ENCODE measurements around the gene RNPC3. TPM values are rescaled to one million over a fixed set of nuclear protein-coding genes. Genes with fewer than 3 reads are reported as not detected.
"Not testable (repeated sequence)": the region's sequence is repeated elsewhere in the genome, so short reads cannot be mapped to it uniquely, and the experiment has no call there.

Gene RNPC3
- total RNA-seq, 1 donor from 2014 or later, result 35.4 TPM

DNA sequence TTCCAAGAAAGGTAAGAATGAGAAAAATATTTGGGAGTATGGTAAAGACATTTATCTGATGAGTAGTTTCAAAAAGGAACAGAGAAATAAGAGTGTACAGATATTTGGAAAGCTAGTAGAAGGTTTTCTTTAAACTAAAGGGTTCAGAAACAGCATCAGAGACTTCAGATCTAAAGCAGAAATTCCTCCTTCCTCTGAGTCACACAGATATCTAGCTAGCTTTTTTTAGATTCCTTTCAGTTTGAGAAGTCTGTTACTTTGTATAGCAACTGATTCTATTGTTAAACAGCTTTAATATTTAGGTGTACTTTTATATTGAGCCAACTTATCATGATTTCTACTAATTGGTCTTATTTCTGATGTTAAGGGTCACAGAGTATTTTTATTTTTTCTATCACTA is 50.6 kb downstream of the RNPC3 start:
- no peak overlapping the region for H3K27ac ChIP-seq
- intact Hi-C loops (cut with DNase I), result no loop called here
- ATAC-seq, result no peak
- no peaks in the 10 kb centered on the region for H3K27me3 ChIP-seq
- peaks cover 10% of the 10 kb centered on the region for H3K36me3 ChIP-seq
- H3K9me3 ChIP-seq, result no peaks in the 10 kb centered on the region
- DNase-seq, result no peak
- TF ChIP-seq, protein P1, sequence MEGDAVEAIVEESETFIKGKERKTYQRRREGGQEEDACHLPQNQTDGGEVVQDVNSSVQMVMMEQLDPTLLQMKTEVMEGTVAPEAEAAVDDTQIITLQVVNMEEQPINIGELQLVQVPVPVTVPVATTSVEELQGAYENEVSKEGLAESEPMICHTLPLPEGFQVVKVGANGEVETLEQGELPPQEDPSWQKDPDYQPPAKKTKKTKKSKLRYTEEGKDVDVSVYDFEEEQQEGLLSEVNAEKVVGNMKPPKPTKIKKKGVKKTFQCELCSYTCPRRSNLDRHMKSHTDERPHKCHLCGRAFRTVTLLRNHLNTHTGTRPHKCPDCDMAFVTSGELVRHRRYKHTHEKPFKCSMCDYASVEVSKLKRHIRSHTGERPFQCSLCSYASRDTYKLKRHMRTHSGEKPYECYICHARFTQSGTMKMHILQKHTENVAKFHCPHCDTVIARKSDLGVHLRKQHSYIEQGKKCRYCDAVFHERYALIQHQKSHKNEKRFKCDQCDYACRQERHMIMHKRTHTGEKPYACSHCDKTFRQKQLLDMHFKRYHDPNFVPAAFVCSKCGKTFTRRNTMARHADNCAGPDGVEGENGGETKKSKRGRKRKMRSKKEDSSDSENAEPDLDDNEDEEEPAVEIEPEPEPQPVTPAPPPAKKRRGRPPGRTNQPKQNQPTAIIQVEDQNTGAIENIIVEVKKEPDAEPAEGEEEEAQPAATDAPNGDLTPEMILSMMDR (IDR thresholded peaks at IDR 0.05), result no peak
- H3K4me3 ChIP-seq, result no peak overlapping the region
- no peaks in the 10 kb centered on the region for H3K4me1 ChIP-seq

DNA sequence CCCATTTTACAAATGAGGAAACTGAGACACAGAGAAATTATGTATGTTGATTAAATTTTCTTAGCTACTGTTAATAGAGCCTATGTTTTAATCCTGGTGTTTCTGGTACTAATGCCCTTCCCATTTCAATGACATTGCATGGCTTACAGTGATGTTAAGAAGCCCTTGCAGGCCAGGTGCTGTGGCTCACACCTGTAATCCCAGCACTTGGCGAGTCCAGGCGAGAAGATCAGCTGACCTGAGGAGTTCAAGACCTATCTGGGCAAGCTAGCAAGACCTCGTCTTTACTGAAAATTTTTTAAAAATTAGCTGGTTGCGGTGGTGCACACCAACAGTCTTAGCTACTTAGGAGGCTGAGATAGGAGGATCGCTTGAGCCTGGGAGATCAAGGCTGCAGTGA is 51.3 kb downstream of the RNPC3 start:
- H3K4me3 ChIP-seq; H3K27ac ChIP-seq; DNase-seq; H3K9me3 ChIP-seq; intact Hi-C loops (cut with DNase I); H3K27me3 ChIP-seq; H3K4me1 ChIP-seq; ATAC-seq: not testable (repeated sequence)
- H3K36me3 ChIP-seq, result peaks cover 10% of the 10 kb centered on the region

DNA sequence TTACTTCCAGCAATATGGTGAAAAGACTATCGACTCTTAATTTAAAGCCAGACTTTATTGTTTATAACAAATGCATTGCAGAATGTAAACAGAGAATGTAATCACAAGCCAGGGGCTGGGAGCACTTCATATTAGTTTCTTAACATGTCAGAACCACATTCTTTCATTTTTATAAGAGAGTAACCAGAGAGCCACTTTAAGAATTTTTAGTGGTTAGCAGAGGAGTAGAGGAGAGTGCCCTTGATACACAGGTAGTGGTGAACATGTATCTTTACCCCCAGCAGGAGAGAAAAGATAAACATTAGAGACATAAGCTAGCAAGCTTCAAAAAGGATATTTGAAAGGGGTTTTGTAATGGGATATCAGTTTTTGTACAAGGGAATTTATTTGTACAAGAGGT is 57.0 kb downstream of the RNPC3 start:
- Histone ChIP-seq H3K27me3 (no peaks in the 10 kb centered on the region), H3K27ac (no peak overlapping the region), H3K9me3 (no peaks in the 10 kb centered on the region), H3K4me1 (no peaks in the 10 kb centered on the region), H3K4me3 (no peak overlapping the region), H3K36me3 (peaks cover 7% of the 10 kb centered on the region)
- TF ChIP-seq, protein P1 (IDR thresholded peaks at IDR 0.05), result no peak
- intact Hi-C loops (cut with DNase I), result no loop called here
- DNase-seq (no peak), ATAC-seq (peak; percentile 51)

DNA sequence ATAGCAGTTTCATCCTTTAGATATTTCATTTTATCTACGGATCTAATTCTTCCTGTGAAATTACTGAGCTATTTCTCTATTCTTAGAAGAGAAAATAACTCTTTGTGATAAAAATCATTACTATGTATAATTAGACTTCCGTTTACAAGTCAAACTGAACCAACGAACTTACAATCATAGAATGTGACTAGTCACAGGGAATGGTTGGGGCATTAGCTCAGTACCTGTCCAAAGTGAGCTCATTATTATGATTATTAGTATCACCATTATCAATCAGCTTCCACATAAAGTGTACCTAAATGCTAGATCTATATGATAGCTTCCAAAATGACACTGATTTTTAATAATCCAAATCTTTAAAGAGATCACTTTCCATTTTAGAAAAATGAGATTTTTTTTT is 58.4 kb downstream of the RNPC3 start:
- ATAC-seq, result no peak

DNA sequence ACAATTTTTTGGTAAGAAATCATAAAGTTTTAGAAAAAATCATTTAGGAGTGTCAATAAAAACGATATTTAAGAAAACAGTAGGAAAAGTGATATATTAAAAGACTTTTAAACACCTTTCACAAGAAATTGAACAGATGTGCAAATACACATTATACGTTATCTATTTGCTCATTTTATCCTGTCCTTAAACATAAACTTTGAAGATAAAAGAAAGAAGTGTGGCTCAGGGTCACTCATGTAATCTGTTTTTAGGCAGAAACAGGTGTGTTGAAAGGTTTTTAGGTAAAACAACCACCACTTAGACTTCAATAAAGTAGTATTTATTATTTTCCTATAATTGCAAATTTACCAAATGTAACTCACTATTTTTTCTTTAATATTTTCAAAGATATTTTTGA is 59.0 kb downstream of the RNPC3 start:
- Histone ChIP-seq H3K4me1 (no peaks in the 10 kb centered on the region), H3K27ac (no peak overlapping the region), H3K27me3 (no peaks in the 10 kb centered on the region), H3K4me3 (no peak overlapping the region), H3K36me3 (no peaks in the 10 kb centered on the region), H3K9me3 (no peaks in the 10 kb centered on the region)
- no peak for ATAC-seq
- no peak for DNase-seq
- TF ChIP-seq, protein P1 (IDR thresholded peaks at IDR 0.05), result no peak
- intact Hi-C loops (cut with DNase I), result no loop called here

More for the DNA sequence above, 58.4 kb downstream of the RNPC3 start:
- Histone ChIP-seq H3K4me3 (no peak overlapping the region), H3K36me3 (no peaks in the 10 kb centered on the region), H3K27me3 (no peaks in the 10 kb centered on the region), H3K27ac (no peak overlapping the region), H3K9me3 (no peaks in the 10 kb centered on the region), H3K4me1 (no peaks in the 10 kb centered on the region)
- DNase-seq, result no peak
- intact Hi-C loops (cut with DNase I), result no loop called here
- TF ChIP-seq, protein P1 (IDR thresholded peaks at IDR 0.05), result no peak

DNA sequence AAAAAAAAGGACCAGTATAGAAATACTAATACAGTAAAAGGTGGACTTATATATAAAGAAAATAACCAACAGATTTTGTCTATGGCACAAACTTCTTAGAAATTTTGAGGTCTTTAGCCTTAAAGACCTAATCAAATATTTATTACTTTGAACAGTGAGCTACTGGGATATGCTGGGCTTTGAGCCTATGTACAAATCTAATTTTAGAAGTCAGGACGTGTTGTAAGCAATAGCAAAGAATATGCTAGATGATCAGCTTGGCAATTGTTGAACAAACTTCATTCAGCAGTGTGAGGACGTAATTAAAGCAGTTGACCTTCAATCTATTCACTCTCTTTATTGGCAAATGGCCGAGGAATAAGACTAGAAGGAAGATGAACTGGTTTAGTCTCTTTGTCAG is 77.2 kb downstream of the RNPC3 start:
- intact Hi-C loops (cut with DNase I), result not testable (repeated sequence)

More for the DNA sequence above, 77.2 kb downstream of the RNPC3 start:
- ATAC-seq, H3K4me1 ChIP-seq, H3K27me3 ChIP-seq, H3K9me3 ChIP-seq, H3K4me3 ChIP-seq, H3K27ac ChIP-seq, H3K36me3 ChIP-seq, DNase-seq: not testable (repeated sequence)

Other genes starting within 250 kb of the RNPC3 start
- gene AMY2B, start 45.9 kb downstream of the RNPC3 start, total RNA-seq, result 25.4 TPM
- gene AMY2A, start 91.7 kb downstream of the RNPC3 start, total RNA-seq, result not detected
- 1.6 TPM for gene AMY1A, start 130.1 kb downstream of the RNPC3 start, total RNA-seq
- 4.1 TPM for gene AMY1B, start 170.5 kb downstream of the RNPC3 start, total RNA-seq
- gene AMY1C, start 224.2 kb downstream of the RNPC3 start, total RNA-seq, result 8.7 TPM

Measured in upper lobe of right lung (tissue), 1 donor.